HCEC 1CT (cell line): ENCODE measurements around the gene RNF157.
"Not testable (repeated sequence)": the region's sequence is repeated elsewhere in the genome, so short reads cannot be mapped to it uniquely, and the experiment has no call there.

Source experiments
- DNase-seq: peaks from one replicate; pipeline ENCODE4 v3.0.0-alpha.2; 2017

Gene RNF157

DNA sequence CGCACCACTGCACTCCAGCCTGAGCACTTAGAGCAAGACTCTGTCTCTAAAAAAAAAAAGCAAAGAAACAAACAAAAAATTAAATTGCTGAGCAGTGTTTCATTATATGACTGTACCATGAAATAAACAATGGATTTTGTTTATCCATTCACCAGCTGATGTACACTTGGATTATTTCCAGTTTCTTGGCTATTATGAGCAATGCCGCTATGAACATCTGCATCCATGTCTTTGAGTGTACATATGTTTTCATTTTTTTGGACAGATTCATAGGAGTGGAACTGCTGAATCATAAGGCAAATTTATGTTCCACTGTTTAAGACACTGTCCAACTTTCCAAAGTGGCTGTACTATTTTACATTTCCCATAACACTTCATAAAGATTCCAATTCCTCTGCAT lies 8.0 kb downstream of the RNF157 start:
- DNase-seq: peak; percentile 98

DNA sequence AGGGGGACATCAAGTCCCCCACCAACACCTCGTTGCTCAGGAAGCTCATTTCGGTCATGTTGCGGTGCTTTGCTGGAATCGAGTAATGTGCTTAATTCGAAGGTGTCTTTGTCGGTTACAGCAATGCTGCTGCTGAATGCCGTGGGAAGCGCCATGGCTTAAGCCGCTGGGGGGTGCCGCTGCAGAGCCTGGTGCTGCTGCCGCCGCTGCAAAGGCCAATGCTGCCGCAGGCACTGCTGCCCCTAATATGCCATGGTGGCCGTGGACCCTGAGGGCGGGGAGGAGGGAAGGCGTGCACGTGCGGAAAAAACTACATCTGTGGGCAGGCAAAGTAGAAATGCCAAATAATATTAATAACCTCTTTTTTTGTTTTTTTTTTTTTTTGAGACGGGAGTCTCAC lies 13.5 kb downstream of the RNF157 start:
- not testable (repeated sequence) for DNase-seq

DNA sequence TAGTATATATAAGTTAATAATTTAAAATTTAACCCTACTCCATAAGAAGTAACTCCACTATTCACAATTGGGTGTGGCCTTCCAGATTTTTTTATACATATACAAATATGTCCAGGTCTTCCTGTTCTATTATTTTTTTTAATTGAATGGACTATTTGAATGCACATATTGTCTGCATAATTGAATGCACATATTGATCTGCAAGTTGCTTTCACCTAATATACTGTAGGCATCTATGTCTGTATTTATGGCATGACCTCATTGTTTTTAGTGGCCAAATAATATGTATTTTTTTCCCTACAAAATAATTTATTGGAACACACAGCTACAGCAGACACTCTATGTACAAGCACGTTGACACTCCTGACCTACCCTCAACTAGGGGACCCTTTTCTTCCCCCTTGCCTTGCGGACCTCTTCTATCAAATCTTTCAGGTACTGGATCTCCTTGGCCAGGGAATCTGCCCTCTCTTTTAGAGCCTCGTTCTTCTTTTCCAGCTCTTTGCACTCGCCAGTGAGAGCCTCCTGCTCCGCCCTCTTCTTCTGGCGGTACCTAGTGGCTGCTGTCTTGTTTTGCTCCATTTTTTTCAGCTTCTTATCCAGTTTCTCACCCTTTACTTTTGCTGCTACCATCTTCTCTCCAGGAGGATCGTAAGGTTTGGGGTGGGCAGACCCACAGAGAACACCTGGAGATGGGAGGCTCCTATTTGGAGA lies 14.8 kb downstream of the RNF157 start:
- DNase-seq: not testable (repeated sequence)

DNA sequence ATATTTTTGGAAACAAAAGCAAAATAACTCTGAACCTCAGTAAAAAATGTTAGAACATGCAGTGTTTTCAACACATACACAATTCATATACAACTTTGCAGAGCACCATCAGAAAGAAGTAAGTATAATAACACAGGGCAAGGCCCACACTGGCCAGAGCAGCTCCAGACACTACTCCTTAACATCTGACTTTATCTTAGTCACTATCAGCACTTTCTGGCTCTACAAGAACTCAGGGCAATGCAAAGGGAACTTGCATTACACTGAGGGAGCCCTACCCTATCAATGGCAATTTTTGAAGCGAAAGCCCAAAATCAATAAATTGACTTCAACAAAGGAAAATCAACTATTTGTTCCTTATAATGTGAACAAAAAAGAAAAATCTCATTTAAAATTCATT lies 16.5 kb downstream of the RNF157 start:
- no peak for DNase-seq

DNA sequence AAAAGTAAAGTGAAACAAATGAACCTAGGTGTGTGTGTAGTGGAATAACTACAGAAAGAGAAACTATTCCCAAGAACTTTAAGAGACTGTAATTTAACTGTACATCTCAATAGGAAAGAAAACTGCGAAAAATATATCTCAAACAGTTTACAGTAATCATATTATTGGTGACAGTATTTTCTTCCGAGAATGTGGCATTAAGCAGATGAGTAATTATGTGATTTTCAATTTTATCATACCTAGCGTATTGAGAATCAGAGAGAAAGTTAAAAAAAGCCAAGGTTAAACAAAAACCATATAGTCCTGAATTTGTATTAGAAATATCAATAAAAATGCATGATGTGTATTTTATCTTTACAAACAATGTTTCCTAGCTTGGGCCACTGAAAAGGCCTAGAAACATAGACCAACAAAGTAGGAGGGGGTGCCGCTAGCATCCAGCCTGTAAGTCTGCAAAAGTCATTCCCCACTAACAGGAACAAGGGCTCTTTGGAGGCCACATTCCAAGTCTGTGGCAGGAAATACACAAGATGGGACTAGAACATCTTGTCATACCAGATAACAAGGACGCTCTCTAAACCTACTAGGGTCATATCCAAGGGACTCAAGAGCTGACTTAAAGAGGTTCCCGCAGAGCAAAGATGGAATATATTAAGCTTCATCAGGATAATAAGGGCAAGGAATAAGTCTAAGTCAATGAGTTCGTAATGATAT lies 20.5 kb downstream of the RNF157 start:
- DNase-seq: no peak

DNA sequence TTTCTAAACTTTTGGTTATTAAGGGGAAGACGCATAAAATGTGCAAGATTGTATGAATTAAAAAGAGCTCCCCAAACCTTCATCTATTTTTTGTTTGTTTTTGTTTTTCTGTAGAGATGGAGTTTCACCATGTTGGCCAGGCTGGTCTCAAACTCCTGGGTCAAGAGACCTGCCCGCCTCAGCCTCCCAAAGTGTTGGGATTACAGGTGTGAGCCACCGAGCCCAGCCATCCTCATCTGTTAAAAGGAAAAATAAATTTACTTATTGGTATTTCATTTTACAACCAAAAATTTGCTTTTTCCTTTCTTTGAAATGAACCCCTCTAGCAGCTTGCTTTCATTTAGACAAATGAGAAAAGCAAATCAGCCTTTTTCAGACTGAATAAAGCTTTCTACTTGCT lies 23.2 kb downstream of the RNF157 start:
- no peak for DNase-seq

DNA sequence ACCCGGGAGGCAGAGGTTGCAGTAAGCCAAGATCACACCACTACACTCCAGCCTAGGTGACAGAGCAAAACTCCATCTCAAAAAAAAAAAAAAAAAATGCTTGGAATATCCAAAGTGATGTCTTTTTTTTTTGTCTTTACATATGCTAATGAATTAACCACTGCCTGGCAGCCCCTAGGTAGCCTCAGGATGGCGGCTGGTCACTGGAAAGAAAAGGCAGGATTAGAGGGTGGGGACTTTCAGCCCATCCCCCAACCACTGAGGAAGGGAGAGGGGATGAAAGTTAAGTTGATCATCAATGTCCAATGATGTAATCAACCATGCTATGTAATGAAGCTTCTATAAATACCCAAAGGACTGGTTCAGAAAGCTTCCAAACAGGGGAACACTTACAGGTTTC lies 26.8 kb downstream of the RNF157 start:
- DNase-seq: no peak

DNA sequence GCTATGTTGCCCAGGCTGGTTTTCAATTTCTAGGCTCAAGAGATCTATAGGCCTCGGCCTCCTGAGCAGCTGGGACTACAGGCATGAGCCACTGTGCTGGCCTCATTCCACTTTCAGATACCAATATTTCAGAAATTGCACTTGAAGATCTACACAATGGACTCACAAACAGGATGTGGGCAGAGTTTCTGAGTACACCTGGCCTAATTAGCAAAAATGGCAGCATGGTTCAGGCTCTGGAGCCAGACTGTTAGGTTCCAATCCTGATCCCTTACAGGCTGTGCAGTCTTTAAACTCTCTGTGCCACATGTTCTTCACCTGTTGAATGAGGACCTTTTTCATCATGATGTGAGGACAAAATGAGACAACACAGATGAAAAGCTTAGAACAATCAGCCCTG lies 32.2 kb downstream of the RNF157 start:
- DNase-seq: no peak

DNA sequence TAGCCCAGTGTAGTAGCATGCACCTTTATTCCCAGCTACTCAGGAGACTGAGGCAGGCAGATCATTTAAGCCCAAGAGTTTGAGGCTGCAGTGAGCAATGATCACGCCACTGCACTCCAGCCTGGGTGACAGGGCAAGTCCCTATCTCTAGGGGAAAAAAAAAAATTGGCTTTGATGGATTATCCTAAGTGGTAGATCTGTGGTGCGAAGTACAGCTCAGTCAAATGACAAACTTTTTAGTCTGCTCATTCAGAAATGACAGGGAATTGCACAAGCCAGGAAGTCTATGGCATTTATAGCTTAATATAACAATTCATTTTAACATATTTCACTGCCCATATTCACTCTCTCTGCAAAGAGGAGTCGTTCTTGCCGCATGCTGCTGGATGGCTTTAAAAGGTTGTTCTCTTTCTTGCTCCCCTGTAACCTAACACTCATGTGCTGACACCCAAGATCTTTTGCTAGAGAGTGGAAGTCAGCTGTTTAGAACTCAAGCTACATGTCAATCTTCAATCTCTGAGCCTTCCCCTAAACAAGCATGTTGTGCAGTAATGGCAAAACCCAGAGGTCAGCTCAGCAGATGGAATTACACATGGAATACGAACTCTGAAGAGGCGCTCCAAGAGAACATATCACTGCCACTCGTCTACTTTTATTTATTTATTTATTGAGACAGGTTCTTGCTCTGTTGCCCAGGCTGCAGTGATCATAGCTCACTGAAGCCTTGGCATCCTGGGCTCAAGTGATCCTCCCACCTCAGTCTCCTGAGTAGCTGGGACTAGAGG lies 32.8 kb downstream of the RNF157 start:
- no peak for DNase-seq

DNA sequence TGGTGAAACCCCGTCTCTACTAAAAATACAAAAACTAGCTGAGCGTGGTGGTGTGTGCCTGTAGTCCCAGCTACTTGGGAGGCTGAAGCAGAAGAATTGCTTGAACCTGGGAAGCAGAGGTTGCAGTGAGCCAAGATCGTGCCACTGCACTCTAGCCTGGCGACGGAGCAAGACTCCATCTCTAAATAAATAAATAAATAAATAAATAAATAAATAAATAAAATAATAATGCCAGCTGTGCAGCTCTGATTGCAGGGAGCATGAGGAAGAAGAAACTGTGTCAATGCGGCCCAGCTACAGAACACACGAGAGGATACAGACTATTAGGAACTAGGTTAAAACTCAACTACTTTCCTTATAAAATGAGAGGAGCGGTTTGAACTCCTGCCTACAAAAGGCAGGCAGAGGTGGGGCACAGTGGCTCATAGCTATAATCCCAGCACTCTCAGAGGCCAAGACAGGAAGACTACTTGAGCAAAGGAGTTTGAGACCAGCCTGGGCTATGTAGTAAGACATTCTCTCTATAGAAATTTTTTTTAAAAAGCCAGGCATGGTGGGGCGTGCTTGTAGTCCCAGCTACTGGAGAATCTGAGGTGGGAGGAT lies 34.6 kb downstream of the RNF157 start:
- DNase-seq: not testable (repeated sequence)

DNA sequence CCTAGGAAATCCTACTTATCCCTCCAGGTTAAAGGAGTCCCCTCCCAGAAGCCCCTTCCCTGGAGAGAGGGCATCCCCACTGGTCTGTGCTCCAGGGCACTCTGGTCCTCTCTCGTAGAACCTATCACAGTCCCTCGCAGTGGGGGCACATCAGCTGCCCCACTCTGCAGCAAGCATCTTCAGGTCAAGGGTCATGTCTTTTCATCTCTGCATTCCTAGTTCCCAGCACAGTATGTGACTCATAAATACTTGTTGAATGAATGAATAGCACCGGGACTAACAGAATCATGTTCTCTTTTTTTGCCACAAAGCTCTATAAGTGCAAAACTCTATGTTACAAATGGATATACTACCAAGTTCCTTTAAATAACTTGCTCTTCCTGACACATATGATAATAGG lies 36.0 kb downstream of the RNF157 start:
- DNase-seq: peak; percentile 92

DNA sequence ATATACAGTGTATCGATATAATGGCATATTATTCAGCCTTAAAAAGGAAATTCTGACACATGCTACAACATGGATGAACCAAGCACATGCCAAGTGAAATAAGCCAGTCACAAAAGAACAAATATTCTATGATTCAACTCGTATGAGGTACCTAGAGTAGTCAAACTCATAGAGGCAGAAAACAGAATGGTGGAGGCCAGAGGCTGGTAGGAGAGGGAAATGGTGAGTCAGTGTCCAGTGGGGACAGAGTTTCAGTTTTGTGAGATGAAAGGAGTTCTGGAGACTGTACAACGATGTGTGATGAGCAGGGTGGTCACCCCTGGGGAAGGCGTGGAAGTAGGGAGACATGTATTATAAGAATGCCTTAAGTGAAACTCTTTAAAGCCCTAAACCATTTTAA lies 39.9 kb downstream of the RNF157 start:
- DNase-seq: no peak

DNA sequence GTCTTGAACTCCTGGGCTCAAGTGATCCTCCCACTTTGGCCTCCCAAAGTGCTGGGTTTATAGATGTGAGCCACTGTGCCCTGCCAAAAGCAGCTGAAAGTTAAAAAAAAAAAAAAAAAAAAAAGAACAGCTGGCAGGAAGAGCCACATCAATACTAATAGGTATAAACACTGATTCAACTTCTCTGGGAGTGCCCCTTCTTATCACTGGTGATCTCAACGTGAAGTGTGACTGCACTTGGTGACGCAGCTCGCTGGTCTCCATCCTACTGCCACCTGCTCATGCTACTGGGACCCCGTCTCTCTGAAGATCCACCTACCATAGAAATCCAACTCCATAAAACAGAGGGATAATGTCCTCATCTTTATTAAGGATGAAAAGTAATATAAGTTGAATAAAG lies 40.8 kb downstream of the RNF157 start:
- no peak for DNase-seq

DNA sequence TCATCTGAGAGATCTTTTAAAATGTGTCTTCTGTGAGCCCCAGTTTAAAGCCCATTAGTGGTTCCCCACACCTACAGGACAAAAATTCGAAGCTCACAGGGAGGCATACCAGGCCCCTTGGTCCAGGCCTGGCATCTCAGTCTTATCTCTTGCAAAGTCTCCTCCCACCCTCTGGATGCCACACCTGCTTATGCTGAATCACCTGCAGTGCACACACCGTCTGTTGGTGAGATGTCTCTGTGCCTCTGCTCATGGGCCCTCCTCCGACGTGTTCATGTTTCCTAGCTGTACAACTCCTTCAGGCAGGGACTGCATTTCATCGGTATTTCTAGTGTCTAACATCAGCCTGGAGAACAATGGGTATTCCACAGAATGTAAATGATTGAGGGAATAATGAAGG lies 41.6 kb downstream of the RNF157 start:
- no peak for DNase-seq

DNA sequence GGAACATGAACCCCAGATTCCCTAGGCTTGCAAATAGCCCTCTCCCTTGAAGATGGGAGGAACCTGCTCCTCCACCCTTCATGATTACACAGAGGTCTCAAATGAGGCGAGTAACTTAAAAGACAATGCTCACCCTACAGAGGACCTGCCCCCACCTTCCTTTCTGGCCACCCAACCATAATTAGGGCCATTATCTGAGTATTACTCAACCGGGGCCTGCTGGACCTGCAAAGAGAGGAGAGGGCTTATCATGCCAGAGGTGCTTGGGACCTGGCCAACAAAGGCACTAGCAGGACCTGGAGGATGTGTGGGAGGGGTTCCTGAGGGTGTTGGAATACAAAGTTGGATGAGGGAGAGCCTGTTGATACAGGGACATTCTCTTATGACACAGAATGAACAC lies 42.4 kb downstream of the RNF157 start:
- no peak for DNase-seq

DNA sequence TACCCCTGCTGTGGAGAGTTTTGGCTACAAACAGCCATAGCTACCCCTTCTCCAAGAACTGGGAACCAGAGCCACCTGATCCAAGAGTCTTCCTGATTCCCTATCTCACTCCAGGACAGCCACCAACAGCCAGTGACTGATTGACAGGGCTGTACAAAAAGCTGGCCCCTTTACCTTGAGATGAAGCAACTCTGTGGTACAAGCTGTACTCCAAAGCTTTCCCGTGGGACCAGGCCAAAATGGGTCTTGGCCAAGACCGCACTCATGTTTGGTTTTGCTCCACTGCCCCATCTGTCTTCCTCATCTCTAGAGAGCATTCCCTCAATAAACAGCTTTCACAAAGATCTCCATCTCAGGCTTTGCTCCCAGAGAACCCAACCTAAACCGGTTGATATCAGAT lies 43.6 kb downstream of the RNF157 start:
- no peak for DNase-seq

DNA sequence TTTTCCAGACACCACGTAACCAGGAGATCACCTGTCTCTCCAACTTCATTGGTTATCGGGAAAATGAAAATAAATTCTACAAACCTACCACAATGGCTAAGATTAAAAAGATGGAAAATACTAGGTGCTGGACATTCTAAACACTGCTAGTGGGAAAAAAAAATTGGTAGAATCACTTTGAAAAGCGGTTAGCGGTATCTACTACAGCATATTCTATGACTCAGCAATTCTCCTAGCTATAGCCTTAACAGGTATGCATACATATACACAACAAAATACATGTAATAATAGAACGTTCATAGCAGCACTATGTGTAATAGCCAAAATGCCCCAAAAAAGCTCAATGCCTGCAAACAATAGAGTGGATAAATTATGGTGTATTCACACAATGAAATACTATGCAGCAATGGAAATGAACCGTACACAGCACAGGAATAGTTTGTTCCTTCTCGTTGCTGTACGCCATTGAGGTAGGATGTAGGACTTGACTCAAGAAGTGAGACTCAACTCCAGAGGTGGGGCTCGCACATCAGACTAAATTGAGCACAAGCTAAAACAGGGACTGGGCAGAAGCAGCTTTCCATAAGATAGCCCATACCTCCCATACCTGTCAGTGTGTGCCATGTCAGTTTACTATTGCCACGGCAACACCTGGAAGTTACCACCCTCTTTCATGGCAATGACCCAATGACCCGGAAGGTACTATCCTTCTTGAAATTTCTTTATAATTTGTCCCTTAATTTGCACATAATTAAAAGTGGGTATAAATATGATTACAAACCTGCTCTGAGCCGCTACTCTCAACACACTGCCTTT lies 44.8 kb downstream of the RNF157 start:
- DNase-seq: no peak

DNA sequence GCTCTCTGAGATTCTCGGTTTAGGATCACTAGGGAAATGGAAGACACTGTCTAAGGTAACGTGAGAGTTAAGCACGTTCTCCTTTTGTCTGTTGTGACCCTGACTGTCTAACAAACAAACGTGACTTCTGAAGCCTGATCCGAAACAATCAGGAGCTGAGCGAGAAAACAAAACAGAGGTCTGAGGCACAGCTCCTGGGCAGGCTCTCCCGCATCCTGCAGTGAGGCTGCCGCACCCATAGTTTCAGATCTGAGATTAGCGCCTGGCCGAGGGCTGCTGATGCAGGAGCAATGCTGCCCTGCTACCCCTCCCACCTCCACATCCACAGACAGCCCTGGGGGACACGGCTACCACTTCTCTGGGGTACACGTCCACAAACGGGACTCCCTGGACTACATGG lies 46.7 kb downstream of the RNF157 start:
- DNase-seq: no peak

DNA sequence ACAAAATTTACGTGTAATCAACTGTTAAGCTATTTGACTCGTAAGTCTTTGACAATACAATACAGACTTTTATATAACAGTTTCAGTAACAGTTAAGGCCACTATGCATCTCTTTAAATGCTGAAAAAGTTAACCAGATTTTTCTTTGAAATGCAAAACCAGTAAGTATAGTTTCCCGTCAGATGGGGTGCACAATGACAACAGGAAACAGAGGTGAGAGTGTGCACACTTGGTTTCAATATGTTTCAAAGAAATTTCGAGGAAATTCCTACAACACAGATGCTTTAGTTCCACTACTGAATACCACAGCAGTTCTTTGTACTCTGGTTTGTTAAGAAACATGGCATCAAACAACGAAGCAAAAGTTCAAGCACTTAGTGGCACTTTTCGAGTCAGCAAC lies 48.4 kb downstream of the RNF157 start:
- DNase-seq: no peak

DNA sequence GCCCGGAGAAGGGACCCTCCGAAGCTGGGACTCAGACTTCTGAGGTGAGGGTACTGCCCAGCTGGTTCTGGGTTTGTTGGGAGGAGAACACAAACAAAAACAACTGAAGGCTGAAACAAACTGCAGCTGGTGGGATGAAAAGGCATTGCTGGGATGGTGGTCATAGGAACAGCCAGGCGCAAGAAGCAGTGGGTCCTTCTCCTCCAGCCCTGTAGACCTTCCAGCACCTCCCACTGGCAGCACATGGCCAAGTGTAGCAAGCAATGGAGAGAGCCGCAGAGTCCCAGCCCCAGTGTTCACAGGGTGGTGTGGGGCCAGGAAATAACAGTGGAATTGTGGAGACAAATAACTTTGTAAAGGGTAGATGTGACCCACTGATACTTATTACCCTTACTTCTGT lies 50.6 kb downstream of the RNF157 start:
- DNase-seq: no peak

DNA sequence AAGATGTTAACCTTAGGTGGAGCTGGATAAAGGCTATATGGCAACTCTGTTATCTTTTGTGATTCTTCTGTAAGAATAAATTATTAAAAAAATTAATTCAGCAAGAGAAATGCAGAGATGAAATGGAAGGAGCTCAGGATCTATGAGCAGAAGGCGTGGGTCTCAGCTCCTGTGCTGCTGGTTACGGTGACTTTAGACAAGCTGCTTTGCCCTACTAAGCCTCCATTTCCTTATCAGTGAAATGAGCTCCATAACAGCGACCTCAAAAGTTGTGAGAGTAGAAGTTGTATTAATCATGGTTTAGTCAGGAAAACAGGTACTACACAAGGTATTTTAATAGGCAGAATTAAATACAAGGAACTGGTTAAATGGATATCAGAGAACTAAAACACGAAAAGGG lies 51.0 kb downstream of the RNF157 start:
- DNase-seq: no peak

DNA sequence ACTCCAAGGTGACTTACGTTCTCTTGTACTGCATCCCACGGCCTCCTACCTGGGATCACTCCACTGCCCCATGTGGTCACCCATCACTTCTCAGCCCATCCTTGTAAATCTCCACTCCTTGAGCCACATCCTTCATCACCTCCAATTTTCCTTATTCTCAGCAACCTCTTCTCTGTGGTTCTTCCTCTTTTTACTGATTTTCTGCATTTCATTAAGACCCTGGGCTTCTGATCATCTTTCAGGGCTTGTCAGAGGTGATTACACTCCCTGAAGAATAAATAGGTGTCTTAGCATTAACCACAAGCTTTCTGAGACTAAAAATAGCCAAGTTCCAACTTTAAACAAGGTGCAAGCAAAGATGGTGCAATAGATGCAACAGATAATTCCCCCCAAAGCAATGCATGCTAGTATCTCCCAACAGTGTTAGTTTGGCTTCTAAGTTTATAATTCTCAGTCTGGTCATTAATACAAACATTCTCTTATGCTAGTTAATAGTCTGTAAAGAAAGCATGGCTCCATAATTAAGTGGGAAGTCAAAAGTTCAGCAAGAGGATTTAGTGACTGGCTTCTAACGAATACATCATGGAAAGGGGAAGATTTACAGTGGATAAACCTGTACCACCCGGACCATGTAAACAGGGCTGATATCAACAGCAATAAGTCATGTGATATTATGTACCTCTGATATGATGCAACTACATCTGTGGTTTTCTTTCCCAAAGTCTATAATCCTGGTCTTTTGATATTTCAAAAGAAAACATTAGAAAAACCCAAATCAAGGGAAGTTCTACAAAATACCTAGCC lies 51.9 kb downstream of the RNF157 start:
- no peak for DNase-seq
